BJ (cell line): Measurements from ENCODE around the gene CSRP3. TPM values are rescaled to one million over a fixed set of nuclear protein-coding genes. Genes with fewer than 3 reads are reported as not detected.

Experiments
- CTCF ChIA-PET: fragments of 350-600 bp; formaldehyde crosslinking; extraction: SDS; loops from one replicate; lab custom pipeline; 2021; ENCODE audit warnings: antibody characterized with exemption, inconsistent platforms; lab: Yijun Ruan, JAX
- POLR2A ChIA-PET: fragments of 300-600 bp; sonication (Branson Sonifier 250); formaldehyde crosslinking; extraction: SDS; loops from one replicate; lab custom pipeline; 2021; ENCODE audit warnings: antibody characterized with exemption; lab: Charles Lee
- DNase-seq: peaks from one replicate; pipeline ENCODE4 v3.0.0-alpha.2; 2011; ENCODE audit warnings: low read depth
- H3K27me3 ChIP-seq: 2 replicates; pipeline ENCODE4 v1.6.0; 2011; ENCODE audit warnings: low read length; ENCODE audit not compliant: control insufficient read depth, insufficient read depth
- H3K36me3 ChIP-seq: 2 replicates; pipeline ENCODE4 v1.5.1; 2011; ENCODE audit warnings: low read length; ENCODE audit not compliant: control insufficient read depth, insufficient read depth
- H3K4me3 ChIP-seq: 2 replicates; pipeline ENCODE4 v1.5.1; 2011; ENCODE audit warnings: low read depth, mild to moderate bottlenecking, control low read depth, low read length
- CTCF ChIP-seq: IDR thresholded peaks from 2 replicates; pipeline ENCODE4 v1.5.1; 2011; ENCODE audit warnings: low read depth, mild to moderate bottlenecking, control low read depth, inconsistent platforms, low read length, moderate library complexity; ENCODE audit not compliant: insufficient read depth
- polyA plus RNA-seq: library from polyadenylated mRNA; depleted of rRNA; stranded (reverse); fragments of >200 nt; gene quantifications from 2 replicates; pipeline ENCODE4 v1.2.3, GENCODE V29; 2011

CSRP3 gene
- polyA plus RNA-seq, 1 experiment = not detected

- CTCF ChIA-PET = interaction anchor here (0.8 to 0.9 kb wide), 2 partner anchors 139 to 145 kb away, joined by 3 read pairs; no protein-coding TSS in a partner anchor
Observed at GRCh38 chr11:19216021-19216420, 14.2 kb upstream of the CSRP3 start.

GRCh38 chr11:19209617-19210370 lies 8.0 kb upstream of the CSRP3 start:
- ChIA-PET POLR2A (no interaction called here), CTCF (no interaction called here)
- Histone ChIP-seq H3K36me3 (no peaks in the 10 kb centered on the region), H3K27me3 (peaks cover 10% of the 10 kb centered on the region), H3K4me3 (no peak overlapping the region)
- TF ChIP-seq CTCF = no peak
- DNase-seq = no peak

More at GRCh38 chr11:19216021-19216420, 14.2 kb upstream of the CSRP3 start:
- Histone ChIP-seq H3K4me3 (no peak overlapping the region), H3K36me3 (no peaks in the 10 kb centered on the region), H3K27me3 (peaks cover 5% of the 10 kb centered on the region)
- POLR2A ChIA-PET = no interaction called here
- DNase-seq = no peak
- no peak for TF ChIP-seq CTCF

- CTCF ChIA-PET = interaction anchor here (0.7 kb wide), 1 partner anchor 18 kb away, joined by 3 read pairs; no protein-coding TSS in a partner anchor
- peaks cover 6% of the 10 kb centered on the region for H3K27me3 ChIP-seq
- POLR2A ChIA-PET = no interaction called here
Observed at GRCh38 chr11:19208959-19209546, 7.3 kb upstream of the CSRP3 start.

GRCh38 chr11:19208181-19208580 lies 6.4 kb upstream of the CSRP3 start:
- POLR2A ChIA-PET = no interaction called here
- CTCF ChIA-PET = interaction anchor here (0.7 kb wide), 1 partner anchor 19 kb away, joined by 3 read pairs; no protein-coding TSS in a partner anchor
- peaks cover 4% of the 10 kb centered on the region for H3K27me3 ChIP-seq
- DNase-seq = no peak
- TF ChIP-seq CTCF = no peak
- no peak overlapping the region for H3K4me3 ChIP-seq
- H3K36me3 ChIP-seq = no peaks in the 10 kb centered on the region

More at GRCh38 chr11:19208959-19209546, 7.3 kb upstream of the CSRP3 start:
- no peak overlapping the region for H3K4me3 ChIP-seq
- DNase-seq = no peak
- no peak for TF ChIP-seq CTCF
- H3K36me3 ChIP-seq = no peaks in the 10 kb centered on the region

GRCh38 chr11:19204836-19205235 lies 3.1 kb upstream of the CSRP3 start:
- ChIA-PET POLR2A (no interaction called here), CTCF (no interaction called here)
- H3K27me3 ChIP-seq = peaks cover 4% of the 10 kb centered on the region
- DNase-seq = no peak
- no peaks in the 10 kb centered on the region for H3K36me3 ChIP-seq
- H3K4me3 ChIP-seq = no peak overlapping the region
- TF ChIP-seq CTCF = no peak
